Measurements from ENCODE around the gene RABGEF1. TPM values are rescaled to one million over a fixed set of nuclear protein-coding genes. Genes with fewer than 3 reads are reported as not detected.

Gene RABGEF1
- total and polyA plus RNA-seq, 2 donors (not counting 1 experiment from before 2014, with no cell fraction given), result 27.9 to 31.0 TPM

- no peak overlapping the region for H3K27ac Mint-ChIP-seq
These were observed 49.7 kb downstream of the RABGEF1 start for GRCh38 chr7:66790196-66790595.

GRCh38 chr7:66790725-66791124 is 50.2 kb downstream of the RABGEF1 start:
- no peak overlapping the region for H3K27ac ChIP-seq (ENCODE audit: low read length in 2 of 2)
- peaks cover 8 to 71% of the 10 kb centered on the region in 2 experiments for H3K36me3 ChIP-seq (replicated peaks in 1 of 2; ENCODE audit: control extremely low read depth in 1 of 2, control insufficient read depth in 1 of 2, extremely low read depth in 1 of 2, insufficient read depth in 2 of 2, low read length in 1 of 2)
- no peak overlapping the region for H3K4me3 ChIP-seq (ENCODE audit: control extremely low read depth in 1 of 5, extremely low read depth in 1 of 5, insufficient read depth in 1 of 5, low read depth in 2 of 5, low read length in 4 of 5)
- H3K4me1 Mint-ChIP-seq, result no peaks in the 10 kb centered on the region
- H3K9me3 ChIP-seq (ENCODE audit: control extremely low read depth in 1 of 3, control insufficient read depth in 2 of 3, insufficient read depth in 1 of 3, low read length in 2 of 3), result no peaks in the 10 kb centered on the region
- H4K20me1 ChIP-seq (ENCODE audit: control insufficient read depth, insufficient read depth, low read length, poor library complexity, severe bottlenecking), result no peaks in the 10 kb centered on the region
- no peak overlapping the region for H3K4me2 ChIP-seq (replicated peaks; ENCODE audit: low read depth, low read length, poor library complexity, severe bottlenecking)
- H3K9ac ChIP-seq (ENCODE audit: low read length), result no peak overlapping the region
- intact Hi-C loops (cut with micrococcal nuclease), result no loop called here
- no peaks in the 10 kb centered on the region for H3K27me3 ChIP-seq (replicated peaks in 1 of 4; ENCODE audit: control extremely low read depth in 1 of 4, control insufficient read depth in 3 of 4, insufficient read depth in 4 of 4, low read length in 3 of 4)
- no peak for DNase-seq
- H2AFZ ChIP-seq (ENCODE audit: insufficient read depth, low read depth, low read length, poor library complexity, severe bottlenecking), result no peak overlapping the region
- H3K27me3 Mint-ChIP-seq, result no peaks in the 10 kb centered on the region
- no peak overlapping the region for H3K27ac Mint-ChIP-seq
- no peak overlapping the region for H3K4me3 Mint-ChIP-seq
- no peak for ATAC-seq (ENCODE audit: low read depth)
- TF ChIP-seq EZH2 (IDR thresholded peaks at IDR 0.05; ENCODE audit: borderline replicate concordance, insufficient read depth, low read depth, low read length, poor library complexity, severe bottlenecking) (no peak), CTCF (IDR thresholded peaks at IDR 0.05) (no peak)
- POLR2A ChIA-PET, result no interaction called here
- 100% methylated on average over 1 of the region's 3 CpGs for WGBS (ENCODE audit: insufficient coverage)
- no peaks in the 10 kb centered on the region for H3K4me1 ChIP-seq (ENCODE audit: control insufficient read depth in 2 of 2, insufficient read depth in 2 of 2, low read length in 2 of 2)
- CTCF ChIA-PET, result no interaction called here
- peaks cover 13% of the 10 kb centered on the region for H3K79me2 ChIP-seq (ENCODE audit: control insufficient read depth, insufficient read depth, low read length)
- no peaks in the 10 kb centered on the region for H3K9me3 Mint-ChIP-seq (ENCODE audit: insufficient read depth)

More at GRCh38 chr7:66790196-66790595, 49.7 kb downstream of the RABGEF1 start:
- H2AFZ ChIP-seq (ENCODE audit: insufficient read depth, low read depth, low read length, poor library complexity, severe bottlenecking), result no peak overlapping the region
- no peaks in the 10 kb centered on the region for H3K27me3 ChIP-seq (replicated peaks in 1 of 4; ENCODE audit: control extremely low read depth in 1 of 4, control insufficient read depth in 3 of 4, insufficient read depth in 4 of 4, low read length in 3 of 4)
- Mint-ChIP-seq H3K4me1 (no peaks in the 10 kb centered on the region), H3K27me3 (no peaks in the 10 kb centered on the region), H3K9me3 (ENCODE audit: insufficient read depth) (no peaks in the 10 kb centered on the region), H3K4me3 (no peak overlapping the region)
- no peaks in the 10 kb centered on the region for H3K4me1 ChIP-seq (ENCODE audit: control insufficient read depth in 2 of 2, insufficient read depth in 2 of 2, low read length in 2 of 2)
- H3K4me3 ChIP-seq (ENCODE audit: control extremely low read depth in 1 of 5, extremely low read depth in 1 of 5, insufficient read depth in 1 of 5, low read depth in 2 of 5, low read length in 4 of 5), result no peak overlapping the region
- peaks cover 13% of the 10 kb centered on the region for H3K79me2 ChIP-seq (ENCODE audit: control insufficient read depth, insufficient read depth, low read length)
- ChIA-PET POLR2A (no interaction called here), CTCF (no interaction called here)
- ATAC-seq (ENCODE audit: low read depth), result no peak
- no CpG with 5 or more reads among the region's 6 CpGs for WGBS (ENCODE audit: insufficient coverage)
- no peak for TF ChIP-seq EZH2 (IDR thresholded peaks at IDR 0.05; ENCODE audit: borderline replicate concordance, insufficient read depth, low read depth, low read length, poor library complexity, severe bottlenecking)
- TF ChIP-seq CTCF (IDR thresholded peaks at IDR 0.05), result no peak
- no peak overlapping the region for H3K4me2 ChIP-seq (replicated peaks; ENCODE audit: low read depth, low read length, poor library complexity, severe bottlenecking)
- intact Hi-C loops (cut with micrococcal nuclease), result no loop called here
- H3K27ac ChIP-seq (ENCODE audit: low read length in 2 of 2), result no peak overlapping the region
- H3K36me3 ChIP-seq (replicated peaks in 1 of 2; ENCODE audit: control extremely low read depth in 1 of 2, control insufficient read depth in 1 of 2, extremely low read depth in 1 of 2, insufficient read depth in 2 of 2, low read length in 1 of 2), result peaks cover 4 to 69% of the 10 kb centered on the region in 2 experiments
- no peak for DNase-seq
- no peak overlapping the region for H3K9ac ChIP-seq (ENCODE audit: low read length)
- H3K9me3 ChIP-seq (ENCODE audit: control extremely low read depth in 1 of 3, control insufficient read depth in 2 of 3, insufficient read depth in 1 of 3, low read length in 2 of 3), result no peaks in the 10 kb centered on the region
- no peaks in the 10 kb centered on the region for H4K20me1 ChIP-seq (ENCODE audit: control insufficient read depth, insufficient read depth, low read length, poor library complexity, severe bottlenecking)
